Lower lobe of right lung (tissue), 2 donors: ENCODE measurements around the gene RAD51B. TPM values are rescaled to one million over a fixed set of nuclear protein-coding genes. Genes with fewer than 3 reads are reported as not detected.
A peak's percentile ranks its signal among the peaks of the same experiment; 100 is the strongest.

Experiments
- ATAC-seq, 2 donors: fragments of 200-7000 bp; cut with Tn5 transposase; one replicate each; pipeline ENCODE4 v1.9.1; 2020 to 2022; ENCODE audit warnings: mild to moderate bottlenecking in 2 of 2, moderate library complexity in 2 of 2
- DNase-seq: peaks from one replicate; pipeline ENCODE4 v3.0.0-alpha.2; 2020
- H3K27ac ChIP-seq: fragments of 200-600 bp; one replicate; pipeline ENCODE4 v1.8.0; 2022
- H3K27me3 ChIP-seq: fragments of 200-600 bp; one replicate; pipeline ENCODE4 v1.8.0; 2022; ENCODE audit warnings: low read depth
- H3K36me3 ChIP-seq: fragments of 200-600 bp; one replicate; pipeline ENCODE4 v1.8.0; 2022; ENCODE audit warnings: mild to moderate bottlenecking
- H3K4me1 ChIP-seq: fragments of 200-600 bp; one replicate; pipeline ENCODE4 v1.8.0; 2022
- H3K4me3 ChIP-seq: fragments of 200-600 bp; one replicate; pipeline ENCODE4 v1.8.0; 2022; ENCODE audit warnings: mild to moderate bottlenecking
- H3K9me3 ChIP-seq: fragments of 200-600 bp; one replicate; pipeline ENCODE4 v1.8.0; 2022
- CTCF ChIP-seq: fragments of 200-600 bp; IDR thresholded peaks from one replicate; pipeline ENCODE4 v1.8.0; 2022; ENCODE audit warnings: antibody characterized with exemption, mild to moderate bottlenecking
- intact Hi-C: fragments of 100-400 bp; cut with DNase I; formaldehyde crosslinking; loops from one replicate; pipeline ENCODE4 v1.11.0; 2022
- total RNA-seq: library from RNA; stranded (reverse); fragmentation: NEBNext Ultra II Directional; extraction: Animal tissue kit (Norgen Biotek cat#: 25700); gene quantifications from one replicate; pipeline ENCODE4 v1.2.1, GENCODE V29; 2021
- donor health status: DM: no; HTN: yes; CAD: no; lungs with severe emphysema.

RAD51B gene
- total RNA-seq, 1 donor from 2014 or later = 22.2 TPM

- H3K4me3 ChIP-seq = no peak overlapping the region
- peak overlapping the region; percentile 59 for H3K27ac ChIP-seq
- intact Hi-C loops = loop anchor here (10.0 kb wide), 1 partner anchor 304 kb away; no protein-coding TSS in a partner anchor
- no peaks in the 10 kb centered on the region for H3K9me3 ChIP-seq
- no peaks in the 10 kb centered on the region for H3K27me3 ChIP-seq
- peak; percentile 47 to 64 for ATAC-seq
- TF ChIP-seq CTCF = no peak
- H3K36me3 ChIP-seq = no peaks in the 10 kb centered on the region
- DNase-seq = no peak
- H3K4me1 ChIP-seq = peaks cover 44% of the 10 kb centered on the region
These were observed 121.2 kb downstream of the RAD51B start for GRCh38 chr14:67940486-67941455.

GRCh38 chr14:67941456-67942018 is 122.0 kb downstream of the RAD51B start:
- H3K27ac ChIP-seq = peak overlapping the region; percentile 59
- no peak for DNase-seq
- no peaks in the 10 kb centered on the region for H3K9me3 ChIP-seq
- peaks cover 44% of the 10 kb centered on the region for H3K4me1 ChIP-seq
- intact Hi-C loops = loop anchor here (10.0 kb wide), 1 partner anchor 303 kb away; no protein-coding TSS in a partner anchor
- ATAC-seq = peak in 1 of 2 donors; percentile 13
- no peaks in the 10 kb centered on the region for H3K36me3 ChIP-seq
- no peak for TF ChIP-seq CTCF
- H3K4me3 ChIP-seq = no peak overlapping the region
- H3K27me3 ChIP-seq = no peaks in the 10 kb centered on the region

- no peak for ATAC-seq
These were observed 122.6 kb downstream of the RAD51B start for GRCh38 chr14:67942080-67942710.

GRCh38 chr14:67943947-67944346 is 124.4 kb downstream of the RAD51B start:
- H3K36me3 ChIP-seq = no peaks in the 10 kb centered on the region
- H3K4me3 ChIP-seq = no peak overlapping the region
- H3K4me1 ChIP-seq = peaks cover 44% of the 10 kb centered on the region
- no peak overlapping the region for H3K27ac ChIP-seq
- peak; percentile 81 to 87 for ATAC-seq
- H3K9me3 ChIP-seq = no peaks in the 10 kb centered on the region
- intact Hi-C loops = loop anchor here (10.0 kb wide), 1 partner anchor 301 kb away; no protein-coding TSS in a partner anchor
- TF ChIP-seq CTCF = peak; percentile 71
- DNase-seq = peak; percentile 59
- no peaks in the 10 kb centered on the region for H3K27me3 ChIP-seq

More at GRCh38 chr14:67942080-67942710, 122.6 kb downstream of the RAD51B start:
- H3K27ac ChIP-seq = peak overlapping the region; percentile 59
- intact Hi-C loops = loop anchor here (10.0 kb wide), 1 partner anchor 303 kb away; no protein-coding TSS in a partner anchor
- H3K9me3 ChIP-seq = no peaks in the 10 kb centered on the region
- H3K36me3 ChIP-seq = no peaks in the 10 kb centered on the region
- no peak overlapping the region for H3K4me3 ChIP-seq
- H3K27me3 ChIP-seq = no peaks in the 10 kb centered on the region
- DNase-seq = no peak
- TF ChIP-seq CTCF = no peak
- H3K4me1 ChIP-seq = peaks cover 44% of the 10 kb centered on the region

GRCh38 chr14:67944605-67945004 is 125.0 kb downstream of the RAD51B start:
- TF ChIP-seq CTCF = no peak
- no peaks in the 10 kb centered on the region for H3K36me3 ChIP-seq

More at GRCh38 chr14:67944605-67945004, 125.0 kb downstream of the RAD51B start:
- no peak overlapping the region for H3K4me3 ChIP-seq
- intact Hi-C loops = loop anchor here (10.0 kb wide), 1 partner anchor 300 kb away; no protein-coding TSS in a partner anchor
- no peaks in the 10 kb centered on the region for H3K27me3 ChIP-seq
- DNase-seq = no peak
- no peaks in the 10 kb centered on the region for H3K9me3 ChIP-seq
- H3K27ac ChIP-seq = no peak overlapping the region
- peaks cover 44% of the 10 kb centered on the region for H3K4me1 ChIP-seq
- ATAC-seq = peak in 1 of 2 donors; percentile 33
